ENCODE measurements around the gene DLX3. TPM values are rescaled to one million over a fixed set of nuclear protein-coding genes. Genes with fewer than 3 reads are reported as not detected.
A peak's percentile ranks its signal among the peaks of the same experiment; 100 is the strongest.

Gene DLX3
- total and polyA plus RNA-seq, 5 experiments from 2014 or later = 0.09 to 0.32 (median 0.22) TPM; not detected in 1

- ATAC-seq (no peak), DNase-seq (no peak)
- POLR2A ChIA-PET = no interaction called here
- Mint-ChIP-seq H3K4me1 (peaks cover 0 to 6% (median 2%) of the 10 kb centered on the region in 4 donors), H3K27me3 (peaks cover 5 to 19% (median 12%) of the 10 kb centered on the region in 5 donors), H3K9me3 (no peaks in the 10 kb centered on the region), H3K36me3 (peaks cover 0 to 2% (median 0%) of the 10 kb centered on the region in 3 donors), H3K4me3 (no peak overlapping the region), H3K27ac (no peak overlapping the region)
Observed at GRCh38 chr17:50033316-50033715, 38.3 kb upstream of the DLX3 start.

- no peak overlapping the region for H3K27ac Mint-ChIP-seq
- no peaks in the 10 kb centered on the region for H3K9me3 Mint-ChIP-seq
- peaks cover 0 to 2% (median 0%) of the 10 kb centered on the region in 3 donors for H3K36me3 Mint-ChIP-seq
- DNase-seq = no peak
- peaks cover 14 to 35% (median 25%) of the 10 kb centered on the region in 5 donors for H3K27me3 Mint-ChIP-seq
- ATAC-seq = no peak
- POLR2A ChIA-PET = no interaction called here
- H3K4me3 Mint-ChIP-seq = no peak overlapping the region
- peaks cover 6 to 20% (median 9%) of the 10 kb centered on the region in 4 donors for H3K4me1 Mint-ChIP-seq
Observed at GRCh38 chr17:50029185-50029584, 34.2 kb upstream of the DLX3 start.

- DNase-seq (no peak), ATAC-seq (no peak)
- peak overlapping the region in 1 of 10 donors; percentile 12 for H3K4me3 Mint-ChIP-seq
- no peak overlapping the region for H3K27ac Mint-ChIP-seq
- H3K9me3 Mint-ChIP-seq = no peaks in the 10 kb centered on the region
- peaks cover 0 to 2% (median 0%) of the 10 kb centered on the region in 3 donors for H3K36me3 Mint-ChIP-seq
- peaks cover 6 to 20% (median 9%) of the 10 kb centered on the region in 4 donors for H3K4me1 Mint-ChIP-seq
- POLR2A ChIA-PET = interaction anchor here (0.6 to 0.8 kb wide), 3 partner anchors 56 to 150 kb away, joined by 3 to 5 read pairs (median 4); no protein-coding TSS in a partner anchor
- H3K27me3 Mint-ChIP-seq = peaks cover 14 to 35% (median 22%) of the 10 kb centered on the region in 5 donors
Observed at GRCh38 chr17:50028736-50029120, 33.7 kb upstream of the DLX3 start.

- Mint-ChIP-seq H3K27me3 (peaks cover 14 to 35% (median 22%) of the 10 kb centered on the region in 5 donors), H3K36me3 (peaks cover 0 to 2% (median 0%) of the 10 kb centered on the region in 3 donors), H3K27ac (peak overlapping the region in 1 of 10 donors; percentile 49), H3K9me3 (no peaks in the 10 kb centered on the region), H3K4me1 (peaks cover 6 to 20% (median 9%) of the 10 kb centered on the region in 4 donors), H3K4me3 (peak overlapping the region in 3 of 10 donors; percentile 26 to 70 (median 60))
- POLR2A ChIA-PET = interaction anchor here (0.5 to 0.8 kb wide), 4 partner anchors 25 to 151 kb away, joined by 3 to 5 read pairs (median 4); no protein-coding TSS in a partner anchor
- DNase-seq (no peak), ATAC-seq (no peak)
Observed at GRCh38 chr17:50027881-50028735, 33.1 kb upstream of the DLX3 start.

- no peaks in the 10 kb centered on the region for H3K9me3 Mint-ChIP-seq
- ATAC-seq (peak; percentile 65), DNase-seq (peak in 1 of 10 donors; percentile 7)
- POLR2A ChIA-PET = interaction anchor here (0.5 kb wide), 1 partner anchor 24 kb away, joined by 5 read pairs; no protein-coding TSS in a partner anchor
- H3K4me1 Mint-ChIP-seq = peaks cover 6 to 20% (median 9%) of the 10 kb centered on the region in 4 donors
- peak overlapping the region in 1 of 10 donors; percentile 53 for H3K27ac Mint-ChIP-seq
- peaks cover 0 to 2% (median 0%) of the 10 kb centered on the region in 3 donors for H3K36me3 Mint-ChIP-seq
- peak overlapping the region in 9 of 10 donors; percentile 7 to 70 (median 40) for H3K4me3 Mint-ChIP-seq
- H3K27me3 Mint-ChIP-seq = peaks cover 14 to 36% (median 22%) of the 10 kb centered on the region in 5 donors
Observed at GRCh38 chr17:50027172-50027880, 32.3 kb upstream of the DLX3 start.

GRCh38 chr17:50026837-50027171 is 31.8 kb upstream of the DLX3 start:
- ATAC-seq = peak; percentile 84 to 92
- DNase-seq = peak; percentile 50 to 84 (median 73)
- Mint-ChIP-seq H3K27me3 (peaks cover 14 to 41% (median 25%) of the 10 kb centered on the region in 5 donors), H3K36me3 (peaks cover 0 to 2% (median 0%) of the 10 kb centered on the region in 3 donors), H3K4me1 (peaks cover 6 to 20% (median 9%) of the 10 kb centered on the region in 4 donors), H3K4me3 (peak overlapping the region in 5 of 10 donors; percentile 15 to 37 (median 33)), H3K27ac (peak overlapping the region in 1 of 10 donors; percentile 37), H3K9me3 (no peaks in the 10 kb centered on the region)
- POLR2A ChIA-PET = no interaction called here

- Mint-ChIP-seq H3K4me1 (peaks cover 6 to 20% (median 9%) of the 10 kb centered on the region in 4 donors), H3K27ac (no peak overlapping the region), H3K9me3 (no peaks in the 10 kb centered on the region), H3K4me3 (no peak overlapping the region), H3K27me3 (peaks cover 17 to 47% (median 32%) of the 10 kb centered on the region in 5 donors), H3K36me3 (peaks cover 0 to 2% (median 0%) of the 10 kb centered on the region in 3 donors)
- no peak for ATAC-seq
- POLR2A ChIA-PET = interaction anchor here (1.1 to 1.5 kb wide), 2 partner anchors 62 to 70 kb away, joined by 3 to 5 read pairs; no protein-coding TSS in a partner anchor
- DNase-seq = no peak
Observed at GRCh38 chr17:50026046-50026675, 31.1 kb upstream of the DLX3 start.

GRCh38 chr17:50024808-50025207 is 29.8 kb upstream of the DLX3 start:
- POLR2A ChIA-PET = interaction anchor here (1.0 to 1.1 kb wide), 2 partner anchors 71 to 457 kb away, joined by 3 read pairs; no protein-coding TSS in a partner anchor
- Mint-ChIP-seq H3K36me3 (peaks cover 0 to 2% (median 0%) of the 10 kb centered on the region in 3 donors), H3K27me3 (peaks cover 17 to 52% (median 32%) of the 10 kb centered on the region in 5 donors), H3K4me3 (no peak overlapping the region), H3K27ac (no peak overlapping the region), H3K4me1 (peaks cover 6 to 20% (median 9%) of the 10 kb centered on the region in 4 donors), H3K9me3 (no peaks in the 10 kb centered on the region)
- ATAC-seq = no peak
- no peak for DNase-seq

GRCh38 chr17:50023520-50023919 is 28.5 kb upstream of the DLX3 start:
- peaks cover 14 to 42% (median 26%) of the 10 kb centered on the region in 5 donors for H3K27me3 Mint-ChIP-seq
- H3K4me3 Mint-ChIP-seq = no peak overlapping the region
- no peak for DNase-seq
- POLR2A ChIA-PET = no interaction called here
- no peaks in the 10 kb centered on the region for H3K36me3 Mint-ChIP-seq
- H3K9me3 Mint-ChIP-seq = no peaks in the 10 kb centered on the region
- peaks cover 6 to 16% (median 8%) of the 10 kb centered on the region in 4 donors for H3K4me1 Mint-ChIP-seq
- no peak for ATAC-seq
- H3K27ac Mint-ChIP-seq = no peak overlapping the region

- ATAC-seq (no peak), DNase-seq (no peak)
- Mint-ChIP-seq H3K4me1 (peaks cover 3 to 8% (median 6%) of the 10 kb centered on the region in 4 donors), H3K4me3 (no peak overlapping the region), H3K27ac (no peak overlapping the region), H3K27me3 (peaks cover 12 to 32% (median 19%) of the 10 kb centered on the region in 5 donors), H3K9me3 (no peaks in the 10 kb centered on the region), H3K36me3 (no peaks in the 10 kb centered on the region)
- POLR2A ChIA-PET = no interaction called here
Observed at GRCh38 chr17:50022463-50023130, 27.6 kb upstream of the DLX3 start.

- no peak for ATAC-seq
- H3K36me3 Mint-ChIP-seq = no peaks in the 10 kb centered on the region
- no peak for DNase-seq
- peaks cover 0 to 1% (median under 1%) of the 10 kb centered on the region in 4 donors for H3K4me1 Mint-ChIP-seq
- POLR2A ChIA-PET = no interaction called here
- no peak overlapping the region for H3K4me3 Mint-ChIP-seq
- no peaks in the 10 kb centered on the region for H3K9me3 Mint-ChIP-seq
- H3K27ac Mint-ChIP-seq = no peak overlapping the region
- H3K27me3 Mint-ChIP-seq = peaks cover 11 to 25% (median 18%) of the 10 kb centered on the region in 5 donors
Observed at GRCh38 chr17:50021681-50022370, 26.8 kb upstream of the DLX3 start.

Measured in naive thymus-derived CD8-positive, alpha-beta T cell (primary cell).